ENCODE measurements around the gene ACTL10.

- TF ChIP-seq SMC3 (IDR thresholded peaks at IDR 0.05; ENCODE audit: low read depth, low read length) (no peak), RAD21 (IDR thresholded peaks at IDR 0.05; ENCODE audit: low read length) (no peak), RFX5 (IDR thresholded peaks at IDR 0.05; ENCODE audit: low read depth, low read length) (no peak), POLR2A (IDR thresholded peaks at IDR 0.05; ENCODE audit: low read depth, low read length) (no peak), CTCF (conservative IDR thresholded peaks at IDR 0.05; ENCODE audit: low read depth, low read length) (no peak), MXI1 (IDR thresholded peaks at IDR 0.05; ENCODE audit: borderline replicate concordance, low read depth, low read length) (no peak), NFE2L2 (IDR thresholded peaks at IDR 0.05; ENCODE audit: low read depth, low read length) (no peak), USF2 (IDR thresholded peaks at IDR 0.05; ENCODE audit: low read depth, low read length) (no peak), FOS (IDR thresholded peaks at IDR 0.05; ENCODE audit: low read depth, low read length) (no peak), ELK1 (IDR thresholded peaks at IDR 0.05; ENCODE audit: borderline replicate concordance, low read depth, low read length) (no peak), CEBPB (IDR thresholded peaks at IDR 0.05; ENCODE audit: low read depth, low read length) (no peak), BHLHE40 (IDR thresholded peaks at IDR 0.05; ENCODE audit: low read depth, low read length) (no peak), MAFK (IDR thresholded peaks at IDR 0.05; ENCODE audit: low read depth, low read length) (no peak)
Measured at GRCh38 chr20:33671573-33672288, 5.0 kb downstream of the ACTL10 start.
